CD14-positive monocyte (primary cell): ENCODE results near the gene RFTN2. TPM values are rescaled to one million over a fixed set of nuclear protein-coding genes. Genes with fewer than 3 reads are reported as not detected.

Source experiments
- DNase-seq, 3 donors: peaks; one replicate each; pipeline ENCODE4 v3.0.0-alpha.2; 2011 to 2022
- H2AFZ ChIP-seq: 2 replicates; pipeline ENCODE4 v1.6.0; 2012; ENCODE audit warnings: mild to moderate bottlenecking, low read depth, low read length, inconsistent platforms; ENCODE audit not compliant: insufficient read depth, poor library complexity, severe bottlenecking
- H3K27ac ChIP-seq, 2 donors: 1 replicate in 1 of 2; 2 replicates in 1 of 2; pipeline ENCODE4 v1.5.1; 2012 to 2013; ENCODE audit warnings: low read length in 2 of 2, control low read depth in 1 of 2, inconsistent platforms in 1 of 2, low read depth in 1 of 2, mild to moderate bottlenecking in 1 of 2
- H3K27me3 ChIP-seq, 2 donors: one replicate each; pipeline versions ENCODE4 v1.6.0 to v1.6.1; 2011 to 2013; ENCODE audit warnings: low read length in 2 of 2; ENCODE audit not compliant: control insufficient read depth in 2 of 2, insufficient read depth in 2 of 2
- H3K36me3 ChIP-seq, 2 donors: replicated peaks in 1 of 2; 1 replicate in 1 of 2; 2 replicates in 1 of 2; pipeline versions ENCODE4 v1.5.1 to v1.6.1; 2012 to 2013; ENCODE audit warnings: low read length in 2 of 2, control low read depth in 1 of 2, inconsistent platforms in 1 of 2, mild to moderate bottlenecking in 1 of 2; ENCODE audit not compliant: insufficient read depth in 2 of 2, control insufficient read depth in 1 of 2
- H3K4me1 ChIP-seq, 2 donors: 1 replicate in 1 of 2; 2 replicates in 1 of 2; pipeline versions ENCODE4 v1.5.1 to v1.6.1; 2012 to 2013; ENCODE audit warnings: low read length in 2 of 2, control low read depth in 1 of 2, inconsistent platforms in 1 of 2, mild to moderate bottlenecking in 1 of 2, moderate library complexity in 1 of 2; ENCODE audit not compliant: insufficient read depth in 2 of 2, control insufficient read depth in 1 of 2
- H3K4me2 ChIP-seq: replicated peaks from 2 replicates; pipeline ENCODE3; 2012; ENCODE audit warnings: low read length, moderate library complexity, mild to moderate bottlenecking; ENCODE audit not compliant: poor library complexity, severe bottlenecking; ENCODE audit errors: extremely low read depth
- H3K4me3 ChIP-seq, 3 experiments: fragments of 200-600 bp in 1 of 3; sonication (generic) in 1 of 3; replicated peaks in 1 of 3; 1 replicate in 2 of 3; 2 replicates in 1 of 3; pipeline ENCODE4 v1.5.1; 2011 to 2013; ENCODE audit warnings: low read length in 3 of 3, mild to moderate bottlenecking in 3 of 3, control low read depth in 2 of 3, low read depth in 2 of 3, inconsistent platforms in 1 of 3, moderate library complexity in 1 of 3
- H3K79me2 ChIP-seq: 2 replicates; pipeline ENCODE4 v1.6.0; 2012; ENCODE audit warnings: mild to moderate bottlenecking, control low read depth, inconsistent platforms, low read length, moderate library complexity; ENCODE audit not compliant: insufficient read depth
- H3K9ac ChIP-seq: 2 replicates; pipeline ENCODE4 v1.6.0; 2017; ENCODE audit warnings: low read length, mild to moderate bottlenecking; ENCODE audit not compliant: insufficient read depth, poor library complexity, severe bottlenecking
- H3K9me3 ChIP-seq, 2 donors: replicated peaks in 1 of 2; 1 replicate in 1 of 2; 2 replicates in 1 of 2; pipeline versions ENCODE4 v1.5.1 to v1.6.1; 2012 to 2013; ENCODE audit warnings: low read length in 2 of 2, control low read depth in 1 of 2; ENCODE audit not compliant: control insufficient read depth in 1 of 2, insufficient read depth in 1 of 2
- H4K20me1 ChIP-seq: 2 replicates; pipeline ENCODE4 v1.6.0; 2012; ENCODE audit warnings: mild to moderate bottlenecking, low read length, control low read depth, moderate library complexity; ENCODE audit not compliant: insufficient read depth
- H3K27ac Mint-ChIP-seq, 7 donors: one replicate each; pipeline ENCODE4 v1.8.0; 2020; ENCODE audit warnings: mild to moderate bottlenecking in 7 of 7, mixed read lengths in 7 of 7, moderate library complexity in 6 of 7, inconsistent platforms in 2 of 7
- H3K27me3 Mint-ChIP-seq, 3 donors: one replicate each; pipeline ENCODE4 v1.8.0; 2021 to 2022; ENCODE audit warnings: low read depth in 3 of 3, mild to moderate bottlenecking in 3 of 3, mixed read lengths in 3 of 3, moderate library complexity in 3 of 3, inconsistent platforms in 1 of 3
- H3K36me3 Mint-ChIP-seq, 2 donors: one replicate each; pipeline ENCODE4 v1.8.0; 2020; ENCODE audit warnings: mixed read lengths in 2 of 2, inconsistent platforms in 1 of 2, mild to moderate bottlenecking in 1 of 2
- H3K4me1 Mint-ChIP-seq: one replicate; pipeline ENCODE4 v1.8.0; 2020; ENCODE audit warnings: mild to moderate bottlenecking, mixed read lengths
- H3K4me3 Mint-ChIP-seq, 2 donors: one replicate each; pipeline ENCODE4 v1.8.0; 2020; ENCODE audit warnings: mild to moderate bottlenecking in 2 of 2, mixed read lengths in 2 of 2, moderate library complexity in 1 of 2
- H3K9me3 Mint-ChIP-seq, 7 donors: one replicate each; pipeline ENCODE4 v1.8.0; 2020 to 2022; ENCODE audit warnings: mixed read lengths in 7 of 7, mild to moderate bottlenecking in 6 of 7, moderate library complexity in 6 of 7, inconsistent platforms in 2 of 7
- WGBS: methylation state at CpG from one replicate; pipeline ENCODE4 v1.1.5; 2013; ENCODE audit warnings: missing lambda C conversion rate; ENCODE audit not compliant: insufficient coverage; 5-methylcytosine and 5-hydroxymethylcytosine counted together
- intact Hi-C, 2 donors: fragments of 100-400 bp; cut with micrococcal nuclease; formaldehyde crosslinking; loops; one replicate each; pipeline versions ENCODE4 v1.15.0 to v1.15.1; 2023
- polyA plus RNA-seq, 3 donors: library from polyadenylated mRNA; depleted of rRNA in 1 of 3; unstranded in 2 of 3; stranded (reverse) in 1 of 3; fragments of 300-500 nt in 2 of 3; fragments of >200 nt in 1 of 3; fragmentation: Illumina TruSeq in 2 of 3; gene quantifications; 1 replicate in 2 of 3; 2 replicates in 1 of 3; pipeline ENCODE4 v1.2.3, GENCODE V29; 2012 to 2021
- TF ChIP-seq, protein P1 (sequence below): fragments of 200-600 bp; IDR thresholded peaks from one replicate; pipeline ENCODE4 v1.8.0; 2022; ENCODE audit warnings: antibody characterized with exemption, mild to moderate bottlenecking

The RFTN2 gene
- polyA plus RNA-seq, 3 donors, result 0.02 TPM; not detected in 2

DNA sequence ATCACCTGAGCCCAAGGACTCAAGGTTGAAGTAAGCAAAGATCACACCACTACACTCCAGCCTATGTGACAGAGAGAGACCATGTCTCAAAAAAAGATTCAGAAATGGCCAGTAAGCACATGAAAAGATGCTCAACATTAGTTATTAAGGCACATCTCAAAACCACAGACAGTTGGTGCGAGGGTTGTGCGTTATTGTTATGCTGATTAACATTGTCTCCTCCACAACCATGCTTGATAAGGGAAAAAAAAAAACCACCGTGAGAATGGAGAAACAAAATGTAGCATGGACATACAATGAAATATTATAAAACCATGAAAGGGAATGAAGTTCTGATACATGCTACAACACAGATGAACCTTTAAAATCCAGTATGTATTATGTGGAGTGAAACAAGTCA lies 132.2 kb downstream of the RFTN2 start:
- WGBS, result no CpG with 5 or more reads among the region's 3 CpGs
- TF ChIP-seq, protein P1, sequence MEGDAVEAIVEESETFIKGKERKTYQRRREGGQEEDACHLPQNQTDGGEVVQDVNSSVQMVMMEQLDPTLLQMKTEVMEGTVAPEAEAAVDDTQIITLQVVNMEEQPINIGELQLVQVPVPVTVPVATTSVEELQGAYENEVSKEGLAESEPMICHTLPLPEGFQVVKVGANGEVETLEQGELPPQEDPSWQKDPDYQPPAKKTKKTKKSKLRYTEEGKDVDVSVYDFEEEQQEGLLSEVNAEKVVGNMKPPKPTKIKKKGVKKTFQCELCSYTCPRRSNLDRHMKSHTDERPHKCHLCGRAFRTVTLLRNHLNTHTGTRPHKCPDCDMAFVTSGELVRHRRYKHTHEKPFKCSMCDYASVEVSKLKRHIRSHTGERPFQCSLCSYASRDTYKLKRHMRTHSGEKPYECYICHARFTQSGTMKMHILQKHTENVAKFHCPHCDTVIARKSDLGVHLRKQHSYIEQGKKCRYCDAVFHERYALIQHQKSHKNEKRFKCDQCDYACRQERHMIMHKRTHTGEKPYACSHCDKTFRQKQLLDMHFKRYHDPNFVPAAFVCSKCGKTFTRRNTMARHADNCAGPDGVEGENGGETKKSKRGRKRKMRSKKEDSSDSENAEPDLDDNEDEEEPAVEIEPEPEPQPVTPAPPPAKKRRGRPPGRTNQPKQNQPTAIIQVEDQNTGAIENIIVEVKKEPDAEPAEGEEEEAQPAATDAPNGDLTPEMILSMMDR, result no peak
- intact Hi-C loops, result no loop called here
- DNase-seq, result no peak
- peaks cover 68 to 83% of the 10 kb centered on the region in 2 donors for H3K36me3 Mint-ChIP-seq
- H3K27ac Mint-ChIP-seq, result no peak overlapping the region
- H4K20me1 ChIP-seq, result peaks cover 72% of the 10 kb centered on the region
- H3K4me3 Mint-ChIP-seq, result no peak overlapping the region
- H3K79me2 ChIP-seq, result peaks cover 57% of the 10 kb centered on the region
- H2AFZ ChIP-seq, result no peak overlapping the region
- no peak overlapping the region for H3K4me3 ChIP-seq
- H3K9ac ChIP-seq, result no peak overlapping the region
- H3K27me3 ChIP-seq, result no peaks in the 10 kb centered on the region
- H3K4me1 ChIP-seq, result no peaks in the 10 kb centered on the region
- H3K36me3 ChIP-seq, result peaks cover 77 to 88% of the 10 kb centered on the region in 2 donors
- no peak overlapping the region for H3K27ac ChIP-seq
- H3K4me1 Mint-ChIP-seq, result no peaks in the 10 kb centered on the region
- H3K27me3 Mint-ChIP-seq, result no peaks in the 10 kb centered on the region
- H3K9me3 ChIP-seq, result no peaks in the 10 kb centered on the region
- no peak overlapping the region for H3K4me2 ChIP-seq
- H3K9me3 Mint-ChIP-seq, result no peaks in the 10 kb centered on the region

DNA sequence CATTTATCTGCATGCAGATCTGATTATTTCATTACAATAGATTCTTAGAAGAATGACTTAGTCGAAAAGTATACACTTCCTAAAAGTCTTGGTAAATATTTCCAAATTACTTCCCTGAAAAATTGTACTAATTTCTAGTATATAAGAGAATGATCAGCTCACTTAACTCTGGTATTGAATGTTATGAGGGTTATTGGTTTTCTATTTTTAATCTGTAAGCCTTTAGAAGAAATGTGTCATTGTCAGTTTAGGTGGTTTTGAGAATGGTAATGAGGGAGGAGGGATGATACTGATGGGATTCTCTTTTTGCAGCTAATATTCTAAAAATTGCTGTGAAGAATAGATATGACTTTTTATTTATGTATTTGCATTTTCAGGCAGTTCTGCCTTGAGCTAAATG lies 135.7 kb downstream of the RFTN2 start:
- Histone ChIP-seq H3K4me3 (no peak overlapping the region), H4K20me1 (peaks cover 79% of the 10 kb centered on the region), H3K9me3 (no peaks in the 10 kb centered on the region), H3K4me2 (no peak overlapping the region), H3K9ac (no peak overlapping the region), H3K27me3 (no peaks in the 10 kb centered on the region), H3K36me3 (peaks cover 85 to 97% of the 10 kb centered on the region in 2 donors), H3K4me1 (no peaks in the 10 kb centered on the region), H2AFZ (no peak overlapping the region), H3K27ac (no peak overlapping the region), H3K79me2 (peaks cover 72% of the 10 kb centered on the region)
- intact Hi-C loops, result no loop called here
- no CpG with 5 or more reads among the region's 1 CpG for WGBS
- H3K9me3 Mint-ChIP-seq, result no peaks in the 10 kb centered on the region
- peaks cover 0 to 1% (median 0%) of the 10 kb centered on the region in 3 donors for H3K27me3 Mint-ChIP-seq
- TF ChIP-seq, protein P1, result no peak
- DNase-seq, result no peak
- no peak overlapping the region for H3K4me3 Mint-ChIP-seq
- H3K36me3 Mint-ChIP-seq, result peaks cover 79 to 92% of the 10 kb centered on the region in 2 donors
- no peaks in the 10 kb centered on the region for H3K4me1 Mint-ChIP-seq
- peak overlapping the region in 1 of 7 donors; percentile 73 for H3K27ac Mint-ChIP-seq
